22Rv1 (cell line): ENCODE results near the gene TXNDC11.
"Not testable (repeated sequence)": the region's sequence is repeated elsewhere in the genome, so short reads cannot be mapped to it uniquely, and the experiment has no call there.

Experiments
- H3K27ac ChIP-seq: fragments of 450-650 bp; 2 replicates; pipeline ENCODE4 v1.5.1; 2017
- CTCF ChIP-seq: fragments of 450-650 bp; IDR thresholded peaks from 2 replicates; pipeline ENCODE4 v1.5.1; 2017; ENCODE audit warnings: mild to moderate bottlenecking
- ZFX ChIP-seq: fragments of 450-650 bp; IDR thresholded peaks from 2 replicates; pipeline ENCODE4 v1.6.1; 2017; ENCODE audit warnings: antibody characterized with exemption, borderline replicate concordance

The TXNDC11 gene

GRCh38 chr16:11742536-11743307, at the start of gene TXNDC11:
TXNDC11 (minus strand) TSS chr16:11742857; CDS start chr16:11742730, 127 bp downstream.
- H3K27ac ChIP-seq = peak within 1 kb of the TSS; percentile 88
- TF ChIP-seq CTCF (no peak), ZFX (no peak)

GRCh38 chr16:11791144-11791828, 48.6 kb upstream of the TXNDC11 start:
- TF ChIP-seq CTCF = no peak
- TF ChIP-seq ZFX = no peak
- no peak overlapping the region for H3K27ac ChIP-seq

- no peak for TF ChIP-seq CTCF
- TF ChIP-seq ZFX = no peak
- no peak overlapping the region for H3K27ac ChIP-seq
Measured at GRCh38 chr16:11788914-11789313, 46.3 kb upstream of the TXNDC11 start.

DNA sequence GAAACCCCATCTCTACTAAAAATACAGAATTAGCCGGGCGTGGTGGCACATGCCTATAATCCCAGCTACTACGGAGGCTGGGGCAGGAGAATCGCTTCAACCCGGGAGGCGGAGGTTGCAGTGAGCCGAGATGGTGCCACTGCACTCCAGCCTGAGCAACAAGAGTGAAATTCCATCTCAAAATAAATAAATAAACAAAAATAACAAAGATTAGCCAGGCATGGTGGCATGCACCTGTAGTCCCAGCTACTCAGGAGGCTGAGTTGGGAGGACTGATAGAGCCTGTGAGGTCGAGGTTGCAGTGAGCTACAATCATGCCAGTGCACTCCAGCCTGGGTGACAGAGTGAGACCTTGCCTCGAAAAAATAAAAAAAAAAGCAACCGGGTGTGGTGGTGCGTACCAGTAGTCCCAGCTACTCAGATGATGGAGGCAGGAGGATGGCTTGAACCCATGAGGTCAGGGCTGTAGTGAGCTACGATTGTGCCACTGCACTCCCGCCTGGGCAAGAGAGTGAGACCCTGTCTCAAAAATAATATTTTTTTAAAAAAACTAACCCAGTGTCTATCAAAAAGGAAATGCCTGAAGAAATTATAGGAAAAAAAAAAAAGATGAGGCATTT, 42.4 kb upstream of the TXNDC11 start:
- H3K27ac ChIP-seq = not testable (repeated sequence)

- H3K27ac ChIP-seq = not testable (repeated sequence)
Measured at GRCh38 chr16:11784381-11784780, 41.7 kb upstream of the TXNDC11 start.

- H3K27ac ChIP-seq = no peak overlapping the region
- no peak for TF ChIP-seq ZFX
- TF ChIP-seq CTCF = no peak
Measured at GRCh38 chr16:11784038-11784369, 41.3 kb upstream of the TXNDC11 start.

DNA sequence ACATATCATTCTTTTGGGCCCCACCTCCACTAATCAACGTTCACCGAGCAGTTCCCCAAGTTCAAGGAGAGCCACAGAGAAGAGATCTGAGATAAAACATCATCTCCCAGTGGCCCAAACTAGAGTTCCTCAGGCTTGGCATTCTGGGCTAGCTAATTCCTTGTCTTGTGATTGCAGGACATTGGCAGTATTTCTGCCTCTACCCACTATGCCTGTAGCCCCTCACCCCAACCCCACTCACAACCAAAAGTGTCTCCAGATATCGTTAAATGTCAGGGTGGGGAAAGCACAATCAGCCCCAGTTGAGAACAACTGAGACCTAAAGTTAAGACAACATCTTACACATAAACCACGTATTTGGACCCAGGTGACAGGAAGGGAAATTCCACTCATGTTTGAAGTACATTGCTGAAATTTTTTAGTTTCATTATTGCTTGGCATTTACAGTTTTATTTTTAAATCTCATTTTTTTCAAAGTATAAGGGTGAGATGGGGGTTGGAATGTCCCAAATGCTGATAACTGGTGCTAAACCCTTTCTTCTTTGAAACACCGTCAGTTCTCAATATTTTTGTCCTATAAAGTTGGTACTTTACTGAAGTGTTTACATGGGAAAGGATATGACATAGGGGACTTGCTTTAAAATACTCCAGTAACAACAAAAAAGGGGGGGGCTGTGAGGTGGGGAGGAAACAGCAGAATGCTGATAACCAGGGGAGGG, 40.8 kb upstream of the TXNDC11 start:
- peak overlapping the region; percentile 41 for H3K27ac ChIP-seq

More for the DNA sequence above, 40.8 kb upstream of the TXNDC11 start:
- TF ChIP-seq CTCF = no peak
- no peak for TF ChIP-seq ZFX
